PC-9 (cell line): ENCODE measurements around the gene TBC1D16. TPM values are rescaled to one million over a fixed set of nuclear protein-coding genes. Genes with fewer than 3 reads are reported as not detected.

Source experiments
- BruUV-seq: library from RNA; stranded (reverse); fragments of 400-500 nt; replicated peaks from 2 replicates; lab custom pipeline; 2021; lab: Mats Ljungman, UMichigan
- CTCF ChIA-PET: fragments of 300-600 bp; sonication (Branson Sonifier 250); formaldehyde crosslinking; loops from one replicate; lab custom pipeline; 2022; ENCODE audit warnings: antibody characterized with exemption; lab: Charles Lee
- POLR2A ChIA-PET: fragments of 300-600 bp; sonication (Branson Sonifier 250); formaldehyde crosslinking; loops from one replicate; lab custom pipeline; 2022; ENCODE audit warnings: antibody characterized with exemption; ENCODE audit not compliant: unreplicated experiment; lab: Charles Lee
- DNase-seq, 2 experiments: peaks; one replicate each; pipeline versions ENCODE4 v3.0.0 to v3.0.0-alpha.2; 2015 to 2022; ENCODE audit warnings: mixed read lengths in 1 of 2
- H2AFZ ChIP-seq: fragments of 200-600 bp; sonication (generic); 2 replicates; pipeline ENCODE4 v1.8.1; 2017; ENCODE audit warnings: antibody characterized with exemption
- H3F3A ChIP-seq: fragments of 200-600 bp; sonication (generic); 2 replicates; pipeline ENCODE4 v1.8.1; 2017; ENCODE audit warnings: antibody characterized with exemption, mild to moderate bottlenecking, low read depth; ENCODE audit not compliant: insufficient read depth
- H3K27ac ChIP-seq: fragments of 200-600 bp; sonication (generic); 2 replicates; pipeline ENCODE4 v1.6.1; 2016; ENCODE audit warnings: mixed run types
- H3K27me3 ChIP-seq: fragments of 200-600 bp; sonication (generic); 2 replicates; pipeline ENCODE4 v1.6.1; 2016; ENCODE audit warnings: low read depth, mixed run types; ENCODE audit not compliant: insufficient read depth
- H3K36me3 ChIP-seq: fragments of 200-600 bp; sonication (generic); 2 replicates; pipeline ENCODE4 v1.6.1; 2016; ENCODE audit warnings: low read depth, mixed run types
- H3K4me1 ChIP-seq: fragments of 200-600 bp; sonication (generic); replicated peaks from 2 replicates; pipeline ENCODE4 v1.6.1; 2016; ENCODE audit warnings: mixed run types; ENCODE audit not compliant: insufficient read depth
- H3K4me2 ChIP-seq: fragments of 200-600 bp; sonication (generic); 2 replicates; pipeline ENCODE4 v1.6.1; 2017; ENCODE audit warnings: mixed run types
- H3K4me3 ChIP-seq: fragments of 200-600 bp; sonication (generic); 2 replicates; pipeline ENCODE4 v1.6.1; 2016; ENCODE audit warnings: mixed run types
- H3K79me2 ChIP-seq: fragments of 200-600 bp; sonication (generic); 2 replicates; pipeline ENCODE4 v1.6.1; 2017; ENCODE audit warnings: low read depth, mixed run types
- H3K9me2 ChIP-seq: fragments of 200-600 bp; sonication (generic); 2 replicates; pipeline ENCODE4 v1.8.1; 2017; ENCODE audit warnings: mild to moderate bottlenecking; ENCODE audit not compliant: insufficient read depth
- H3K9me3 ChIP-seq: fragments of 200-600 bp; sonication (generic); 2 replicates; pipeline ENCODE4 v1.8.1; 2016; ENCODE audit warnings: low read depth; ENCODE audit not compliant: insufficient read depth
- H4K20me1 ChIP-seq: fragments of 200-600 bp; sonication (generic); 2 replicates; pipeline ENCODE4 v1.8.1; 2017; ENCODE audit not compliant: insufficient read depth
- CTCF ChIP-seq: fragments of 200-600 bp; sonication (generic); conservative IDR thresholded peaks from 2 replicates; pipeline ENCODE4 v1.6.1; 2017; ENCODE audit warnings: mixed run types, antibody characterized with exemption, mild to moderate bottlenecking, moderate library complexity
- EZH2 ChIP-seq: fragments of 200-600 bp; sonication (generic); IDR thresholded peaks from 2 replicates; pipeline ENCODE4 v1.8.0; 2017; ENCODE audit warnings: antibody characterized with exemption, low read depth
- intact Hi-C: fragments of 100-400 bp; cut with micrococcal nuclease; formaldehyde crosslinking; loops from one replicate; pipeline ENCODE4 v1.10.0; 2022; ENCODE audit not compliant: unreplicated experiment
- total RNA-seq: library from RNA; stranded (reverse); gene quantifications from 2 replicates; pipeline ENCODE4 v1.2.3, GENCODE V29; 2021

TBC1D16 gene
- total RNA-seq, 1 experiment from 2014 or later: 41.7 TPM

GRCh38 chr17:79930062-79930876, 105.4 kb downstream of the TBC1D16 start:
- TF ChIP-seq CTCF (no peak), EZH2 (no peak)
- Histone ChIP-seq H3K36me3 (no peaks in the 10 kb centered on the region), H3F3A (no peaks in the 10 kb centered on the region), H2AFZ (no peak overlapping the region), H3K9me2 (no peaks in the 10 kb centered on the region), H3K4me1 (peaks cover 7% of the 10 kb centered on the region), H3K27ac (no peak overlapping the region), H4K20me1 (no peaks in the 10 kb centered on the region), H3K4me2 (no peak overlapping the region), H3K9me3 (no peaks in the 10 kb centered on the region), H3K27me3 (no peaks in the 10 kb centered on the region), H3K79me2 (no peaks in the 10 kb centered on the region), H3K4me3 (no peak overlapping the region)
- DNase-seq: no peak
- ChIA-PET POLR2A (no interaction called here), CTCF (interaction anchor here (0.7 kb wide), 1 partner anchor 167 kb away, joined by 13 read pairs; no protein-coding TSS in a partner anchor)
- intact Hi-C loops: no loop called here
- no TSS peak for BruUV-seq

GRCh38 chr17:79929257-79930061, 106.2 kb downstream of the TBC1D16 start:
- no peak overlapping the region for H3K4me3 ChIP-seq
- ChIA-PET POLR2A (no interaction called here), CTCF (no interaction called here)
- no peaks in the 10 kb centered on the region for H3F3A ChIP-seq
- no peaks in the 10 kb centered on the region for H4K20me1 ChIP-seq
- H3K9me2 ChIP-seq: no peaks in the 10 kb centered on the region
- H3K36me3 ChIP-seq: no peaks in the 10 kb centered on the region
- no peak overlapping the region for H2AFZ ChIP-seq
- H3K27ac ChIP-seq: no peak overlapping the region
- no peaks in the 10 kb centered on the region for H3K79me2 ChIP-seq
- no peak for TF ChIP-seq EZH2
- TF ChIP-seq CTCF: no peak
- H3K4me1 ChIP-seq: peaks cover 7% of the 10 kb centered on the region
- no peaks in the 10 kb centered on the region for H3K27me3 ChIP-seq
- intact Hi-C loops: loop anchor here (5.0 kb wide), 1 partner anchor 58 kb away; no protein-coding TSS in a partner anchor
- BruUV-seq: no TSS peak
- no peak for DNase-seq
- no peaks in the 10 kb centered on the region for H3K9me3 ChIP-seq
- H3K4me2 ChIP-seq: no peak overlapping the region

- no peaks in the 10 kb centered on the region for H3F3A ChIP-seq
- TF ChIP-seq EZH2: no peak
- TF ChIP-seq CTCF: no peak
- DNase-seq: no peak
- no peaks in the 10 kb centered on the region for H3K9me3 ChIP-seq
- POLR2A ChIA-PET: no interaction called here
- no peaks in the 10 kb centered on the region for H3K36me3 ChIP-seq
- H3K4me1 ChIP-seq: peaks cover 3% of the 10 kb centered on the region
- intact Hi-C loops: loop anchor here (5.0 kb wide), 1 partner anchor 59 kb away; no protein-coding TSS in a partner anchor
- H3K79me2 ChIP-seq: no peaks in the 10 kb centered on the region
- H3K9me2 ChIP-seq: no peaks in the 10 kb centered on the region
- no TSS peak for BruUV-seq
- H3K4me3 ChIP-seq: no peak overlapping the region
- no peak overlapping the region for H3K4me2 ChIP-seq
- H4K20me1 ChIP-seq: no peaks in the 10 kb centered on the region
- CTCF ChIA-PET: no interaction called here
- no peak overlapping the region for H2AFZ ChIP-seq
- H3K27ac ChIP-seq: no peak overlapping the region
- H3K27me3 ChIP-seq: no peaks in the 10 kb centered on the region
Measured at GRCh38 chr17:79928502-79929256, 107.0 kb downstream of the TBC1D16 start.
